Stimulated activated CD4-positive, alpha-beta T cell treated with anti-CD3 and anti-CD28 coated beads, Interleukin-15, amount 100 ng/mL, for 1 hour (primary cell): ENCODE results near the gene TNNT2.

Source experiments
- DNase-seq, 2 donors: peaks; one replicate each; pipeline ENCODE4 v3.0.0-alpha.2; 2020; ENCODE audit warnings: low read depth in 1 of 2, low spot score in 1 of 2

The TNNT2 gene

GRCh38 chr1:201378804-201379203 is 1.3 kb upstream of the TNNT2 start:
- DNase-seq: no peak

GRCh38 chr1:201376464-201377374 is 761 bp downstream of the TNNT2 start:
- no peak for DNase-seq

GRCh38 chr1:201376107-201376463 is 1.4 kb downstream of the TNNT2 start:
- no peak for DNase-seq

GRCh38 chr1:201375169-201375568 is 2.3 kb downstream of the TNNT2 start:
- DNase-seq: no peak

GRCh38 chr1:201374364-201374763 is 3.1 kb downstream of the TNNT2 start:
- no peak for DNase-seq

- no peak for DNase-seq
These were observed 5.7 kb downstream of the TNNT2 start for GRCh38 chr1:201371792-201372191.

GRCh38 chr1:201371276-201371675 is 6.2 kb downstream of the TNNT2 start:
- no peak for DNase-seq

GRCh38 chr1:201370500-201370899 is 7.0 kb downstream of the TNNT2 start:
- no peak for DNase-seq

GRCh38 chr1:201369209-201369608 is 8.3 kb downstream of the TNNT2 start:
- no peak for DNase-seq

GRCh38 chr1:201366696-201367095 is 10.8 kb downstream of the TNNT2 start:
- no peak for DNase-seq

GRCh38 chr1:201365251-201365650 is 12.2 kb downstream of the TNNT2 start:
- no peak for DNase-seq

GRCh38 chr1:201364808-201365105 is 12.7 kb downstream of the TNNT2 start:
- no peak for DNase-seq

- DNase-seq: no peak
These were observed 14.0 kb downstream of the TNNT2 start for GRCh38 chr1:201363467-201363866.

GRCh38 chr1:201362906-201363305 is 14.6 kb downstream of the TNNT2 start:
- DNase-seq: no peak

- no peak for DNase-seq
These were observed 15.6 kb downstream of the TNNT2 start for GRCh38 chr1:201361652-201362504.

GRCh38 chr1:201360901-201361651 is 16.4 kb downstream of the TNNT2 start:
- no peak for DNase-seq

- DNase-seq: no peak
These were observed 17.0 kb downstream of the TNNT2 start for GRCh38 chr1:201360486-201360885.

GRCh38 chr1:201359873-201360210 is 17.6 kb downstream of the TNNT2 start:
- DNase-seq: no peak

GRCh38 chr1:201359031-201359872 is 18.2 kb downstream of the TNNT2 start:
- DNase-seq: no peak

GRCh38 chr1:201358596-201358995 is 18.9 kb downstream of the TNNT2 start:
- no peak for DNase-seq
